CD14-positive monocyte (primary cell): ENCODE data around the gene TRAPPC6A. TPM values are rescaled to one million over a fixed set of nuclear protein-coding genes. Genes with fewer than 3 reads are reported as not detected.

Experiments used
- DNase-seq, 3 donors: peaks; one replicate each; pipeline ENCODE4 v3.0.0-alpha.2; 2011 to 2022
- H2AFZ ChIP-seq: 2 replicates; pipeline ENCODE4 v1.6.0; 2012; ENCODE audit warnings: mild to moderate bottlenecking, low read depth, low read length, inconsistent platforms; ENCODE audit not compliant: insufficient read depth, poor library complexity, severe bottlenecking
- H3K27ac ChIP-seq, 2 donors: 1 replicate in 1 of 2; 2 replicates in 1 of 2; pipeline ENCODE4 v1.5.1; 2012 to 2013; ENCODE audit warnings: low read length in 2 of 2, control low read depth in 1 of 2, inconsistent platforms in 1 of 2, low read depth in 1 of 2, mild to moderate bottlenecking in 1 of 2
- H3K27me3 ChIP-seq, 2 donors: one replicate each; pipeline versions ENCODE4 v1.6.0 to v1.6.1; 2011 to 2013; ENCODE audit warnings: low read length in 2 of 2; ENCODE audit not compliant: control insufficient read depth in 2 of 2, insufficient read depth in 2 of 2
- H3K36me3 ChIP-seq, 2 donors: replicated peaks in 1 of 2; 1 replicate in 1 of 2; 2 replicates in 1 of 2; pipeline versions ENCODE4 v1.5.1 to v1.6.1; 2012 to 2013; ENCODE audit warnings: low read length in 2 of 2, control low read depth in 1 of 2, inconsistent platforms in 1 of 2, mild to moderate bottlenecking in 1 of 2; ENCODE audit not compliant: insufficient read depth in 2 of 2, control insufficient read depth in 1 of 2
- H3K4me1 ChIP-seq, 2 donors: 1 replicate in 1 of 2; 2 replicates in 1 of 2; pipeline versions ENCODE4 v1.5.1 to v1.6.1; 2012 to 2013; ENCODE audit warnings: low read length in 2 of 2, control low read depth in 1 of 2, inconsistent platforms in 1 of 2, mild to moderate bottlenecking in 1 of 2, moderate library complexity in 1 of 2; ENCODE audit not compliant: insufficient read depth in 2 of 2, control insufficient read depth in 1 of 2
- H3K4me2 ChIP-seq: replicated peaks from 2 replicates; pipeline ENCODE3; 2012; ENCODE audit warnings: low read length, moderate library complexity, mild to moderate bottlenecking; ENCODE audit not compliant: poor library complexity, severe bottlenecking; ENCODE audit errors: extremely low read depth
- H3K4me3 ChIP-seq, 3 experiments: fragments of 200-600 bp in 1 of 3; sonication (generic) in 1 of 3; replicated peaks in 1 of 3; 1 replicate in 2 of 3; 2 replicates in 1 of 3; pipeline ENCODE4 v1.5.1; 2011 to 2013; ENCODE audit warnings: low read length in 3 of 3, mild to moderate bottlenecking in 3 of 3, control low read depth in 2 of 3, low read depth in 2 of 3, inconsistent platforms in 1 of 3, moderate library complexity in 1 of 3
- H3K79me2 ChIP-seq: 2 replicates; pipeline ENCODE4 v1.6.0; 2012; ENCODE audit warnings: mild to moderate bottlenecking, control low read depth, inconsistent platforms, low read length, moderate library complexity; ENCODE audit not compliant: insufficient read depth
- H3K9ac ChIP-seq: 2 replicates; pipeline ENCODE4 v1.6.0; 2017; ENCODE audit warnings: low read length, mild to moderate bottlenecking; ENCODE audit not compliant: insufficient read depth, poor library complexity, severe bottlenecking
- H3K9me3 ChIP-seq, 2 donors: replicated peaks in 1 of 2; 1 replicate in 1 of 2; 2 replicates in 1 of 2; pipeline versions ENCODE4 v1.5.1 to v1.6.1; 2012 to 2013; ENCODE audit warnings: low read length in 2 of 2, control low read depth in 1 of 2; ENCODE audit not compliant: control insufficient read depth in 1 of 2, insufficient read depth in 1 of 2
- H4K20me1 ChIP-seq: 2 replicates; pipeline ENCODE4 v1.6.0; 2012; ENCODE audit warnings: mild to moderate bottlenecking, low read length, control low read depth, moderate library complexity; ENCODE audit not compliant: insufficient read depth
- H3K27ac Mint-ChIP-seq, 7 donors: one replicate each; pipeline ENCODE4 v1.8.0; 2020; ENCODE audit warnings: mild to moderate bottlenecking in 7 of 7, mixed read lengths in 7 of 7, moderate library complexity in 6 of 7, inconsistent platforms in 2 of 7
- H3K27me3 Mint-ChIP-seq, 3 donors: one replicate each; pipeline ENCODE4 v1.8.0; 2021 to 2022; ENCODE audit warnings: low read depth in 3 of 3, mild to moderate bottlenecking in 3 of 3, mixed read lengths in 3 of 3, moderate library complexity in 3 of 3, inconsistent platforms in 1 of 3
- H3K36me3 Mint-ChIP-seq, 2 donors: one replicate each; pipeline ENCODE4 v1.8.0; 2020; ENCODE audit warnings: mixed read lengths in 2 of 2, inconsistent platforms in 1 of 2, mild to moderate bottlenecking in 1 of 2
- H3K4me1 Mint-ChIP-seq: one replicate; pipeline ENCODE4 v1.8.0; 2020; ENCODE audit warnings: mild to moderate bottlenecking, mixed read lengths
- H3K4me3 Mint-ChIP-seq, 2 donors: one replicate each; pipeline ENCODE4 v1.8.0; 2020; ENCODE audit warnings: mild to moderate bottlenecking in 2 of 2, mixed read lengths in 2 of 2, moderate library complexity in 1 of 2
- H3K9me3 Mint-ChIP-seq, 7 donors: one replicate each; pipeline ENCODE4 v1.8.0; 2020 to 2022; ENCODE audit warnings: mixed read lengths in 7 of 7, mild to moderate bottlenecking in 6 of 7, moderate library complexity in 6 of 7, inconsistent platforms in 2 of 7
- WGBS: methylation state at CpG from one replicate; pipeline ENCODE4 v1.1.5; 2013; ENCODE audit warnings: missing lambda C conversion rate; ENCODE audit not compliant: insufficient coverage; 5-methylcytosine and 5-hydroxymethylcytosine counted together
- intact Hi-C, 2 donors: fragments of 100-400 bp; cut with micrococcal nuclease; formaldehyde crosslinking; loops; one replicate each; pipeline versions ENCODE4 v1.15.0 to v1.15.1; 2023
- polyA plus RNA-seq, 3 donors: library from polyadenylated mRNA; depleted of rRNA in 1 of 3; unstranded in 2 of 3; stranded (reverse) in 1 of 3; fragments of 300-500 nt in 2 of 3; fragments of >200 nt in 1 of 3; fragmentation: Illumina TruSeq in 2 of 3; gene quantifications; 1 replicate in 2 of 3; 2 replicates in 1 of 3; pipeline ENCODE4 v1.2.3, GENCODE V29; 2012 to 2021
- TF ChIP-seq, protein P1 (sequence below): fragments of 200-600 bp; IDR thresholded peaks from one replicate; pipeline ENCODE4 v1.8.0; 2022; ENCODE audit warnings: antibody characterized with exemption, mild to moderate bottlenecking

The TRAPPC6A gene
- polyA plus RNA-seq, 3 donors = 49.7 to 82.7 (median 63.4) TPM

- Histone ChIP-seq H3K4me3 (no peak overlapping the region), H3K4me1 (peaks cover 4 to 5% of the 10 kb centered on the region in 2 donors), H3K36me3 (no peaks in the 10 kb centered on the region), H3K27me3 (peaks cover 17 to 33% of the 10 kb centered on the region in 2 donors), H3K9ac (no peak overlapping the region), H3K79me2 (no peaks in the 10 kb centered on the region), H3K9me3 (no peaks in the 10 kb centered on the region), H2AFZ (no peak overlapping the region), H4K20me1 (no peaks in the 10 kb centered on the region), H3K4me2 (no peak overlapping the region), H3K27ac (no peak overlapping the region)
- TF ChIP-seq, protein P1, sequence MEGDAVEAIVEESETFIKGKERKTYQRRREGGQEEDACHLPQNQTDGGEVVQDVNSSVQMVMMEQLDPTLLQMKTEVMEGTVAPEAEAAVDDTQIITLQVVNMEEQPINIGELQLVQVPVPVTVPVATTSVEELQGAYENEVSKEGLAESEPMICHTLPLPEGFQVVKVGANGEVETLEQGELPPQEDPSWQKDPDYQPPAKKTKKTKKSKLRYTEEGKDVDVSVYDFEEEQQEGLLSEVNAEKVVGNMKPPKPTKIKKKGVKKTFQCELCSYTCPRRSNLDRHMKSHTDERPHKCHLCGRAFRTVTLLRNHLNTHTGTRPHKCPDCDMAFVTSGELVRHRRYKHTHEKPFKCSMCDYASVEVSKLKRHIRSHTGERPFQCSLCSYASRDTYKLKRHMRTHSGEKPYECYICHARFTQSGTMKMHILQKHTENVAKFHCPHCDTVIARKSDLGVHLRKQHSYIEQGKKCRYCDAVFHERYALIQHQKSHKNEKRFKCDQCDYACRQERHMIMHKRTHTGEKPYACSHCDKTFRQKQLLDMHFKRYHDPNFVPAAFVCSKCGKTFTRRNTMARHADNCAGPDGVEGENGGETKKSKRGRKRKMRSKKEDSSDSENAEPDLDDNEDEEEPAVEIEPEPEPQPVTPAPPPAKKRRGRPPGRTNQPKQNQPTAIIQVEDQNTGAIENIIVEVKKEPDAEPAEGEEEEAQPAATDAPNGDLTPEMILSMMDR = no peak
- Mint-ChIP-seq H3K36me3 (peaks cover 0 to 2% of the 10 kb centered on the region in 2 donors), H3K4me3 (peak overlapping the region in 1 of 2 donors; percentile 30), H3K9me3 (peaks cover 0 to 6% (median 2%) of the 10 kb centered on the region in 7 donors), H3K27me3 (peaks cover 56 to 66% (median 58%) of the 10 kb centered on the region in 3 donors), H3K4me1 (peaks cover 10% of the 10 kb centered on the region), H3K27ac (no peak overlapping the region)
- intact Hi-C loops = no loop called here
- DNase-seq = peak in 1 of 3 donors; percentile 7
- 96% methylated on average over 8 of the region's 18 CpGs for WGBS
These were observed 41.1 kb upstream of the TRAPPC6A start for GRCh38 chr19:45218911-45219743.

DNA sequence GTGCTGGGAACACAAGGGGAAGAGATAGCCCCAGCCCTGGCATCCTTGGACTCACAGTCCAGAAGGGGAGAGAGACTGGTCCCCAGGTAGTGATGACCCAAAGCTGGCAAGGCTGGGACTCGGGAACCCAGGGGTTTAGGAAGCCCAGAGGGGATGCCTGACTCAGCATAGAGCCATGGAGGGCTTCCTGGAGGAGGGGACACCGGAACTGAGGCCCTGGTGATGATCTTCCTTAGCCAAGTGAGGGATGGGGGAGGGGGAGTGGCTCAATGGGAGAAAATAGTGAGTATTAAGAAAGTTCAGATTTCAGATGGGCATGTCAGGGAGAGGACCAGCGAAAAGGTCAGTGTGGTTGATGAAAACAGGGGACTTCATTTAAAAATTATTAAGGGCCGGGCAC, 40.4 kb upstream of the TRAPPC6A start:
- peaks cover 0 to 6% (median 2%) of the 10 kb centered on the region in 7 donors for H3K9me3 Mint-ChIP-seq
- Histone ChIP-seq H3K79me2 (no peaks in the 10 kb centered on the region), H3K27ac (no peak overlapping the region), H3K4me1 (peaks cover 4 to 5% of the 10 kb centered on the region in 2 donors), H2AFZ (no peak overlapping the region), H3K27me3 (peaks cover 17 to 33% of the 10 kb centered on the region in 2 donors), H3K9ac (no peak overlapping the region), H3K9me3 (no peaks in the 10 kb centered on the region), H3K36me3 (no peaks in the 10 kb centered on the region), H4K20me1 (no peaks in the 10 kb centered on the region), H3K4me3 (no peak overlapping the region), H3K4me2 (no peak overlapping the region)
- peaks cover 0 to 2% of the 10 kb centered on the region in 2 donors for H3K36me3 Mint-ChIP-seq
- WGBS = 72% methylated on average over 4 of the region's 4 CpGs
- intact Hi-C loops = no loop called here
- TF ChIP-seq, protein P1 = no peak
- DNase-seq = no peak
- peak overlapping the region in 1 of 2 donors; percentile 61 for H3K4me3 Mint-ChIP-seq
- no peak overlapping the region for H3K27ac Mint-ChIP-seq
- peaks cover 60 to 67% (median 63%) of the 10 kb centered on the region in 3 donors for H3K27me3 Mint-ChIP-seq
- peaks cover 10% of the 10 kb centered on the region for H3K4me1 Mint-ChIP-seq
